HL-60 (cell line): ENCODE measurements around the gene PPM1E.

ENCODE experiments used
- DNase-seq, 2 experiments: peaks; one replicate each; pipeline ENCODE4 v3.0.0-alpha.2; 2010 to 2020; ENCODE audit warnings: low read depth in 1 of 2, low spot score in 1 of 2
- H3K27ac ChIP-seq: fragments of 250-450 bp; sonication (Bioruptor Pico); replicated peaks from 2 replicates; pipeline ENCODE4 v1.5.1; 2020; ENCODE audit warnings: mild to moderate bottlenecking, moderate library complexity
- H3K27me3 ChIP-seq: fragments of 250-450 bp; sonication (Bioruptor Pico); 2 replicates; pipeline ENCODE4 v1.5.1; 2021; ENCODE audit warnings: mild to moderate bottlenecking, moderate library complexity; ENCODE audit not compliant: insufficient read depth, poor library complexity, severe bottlenecking
- H3K4me3 ChIP-seq: replicated peaks from 2 replicates; pipeline ENCODE4 v1.5.1; 2011; ENCODE audit warnings: mild to moderate bottlenecking, control low read depth, low read length; ENCODE audit not compliant: insufficient read depth
- GABPA ChIP-seq: IDR thresholded peaks from 2 replicates; pipeline ENCODE4 v1.6.1; 2012; ENCODE audit warnings: low read depth
- POLR2AphosphoS5 ChIP-seq: IDR thresholded peaks from 2 replicates; pipeline ENCODE4 v1.6.1; 2012; ENCODE audit warnings: low read depth
- SPI1 ChIP-seq: IDR thresholded peaks from 2 replicates; pipeline ENCODE4 v1.6.1; 2012; ENCODE audit warnings: low read depth, mild to moderate bottlenecking, borderline replicate concordance
- TF ChIP-seq, protein P1 (sequence below): IDR thresholded peaks from one replicate; pipeline ENCODE4 v1.5.1; 2011; ENCODE audit warnings: low read length, control low read depth, inconsistent platforms; ENCODE audit not compliant: insufficient read depth
- TF ChIP-seq, protein P2 (sequence below): IDR thresholded peaks from 2 replicates; pipeline ENCODE4 v1.6.1; 2012; ENCODE audit warnings: low read depth; ENCODE audit not compliant: insufficient replicate concordance

PPM1E gene

DNA sequence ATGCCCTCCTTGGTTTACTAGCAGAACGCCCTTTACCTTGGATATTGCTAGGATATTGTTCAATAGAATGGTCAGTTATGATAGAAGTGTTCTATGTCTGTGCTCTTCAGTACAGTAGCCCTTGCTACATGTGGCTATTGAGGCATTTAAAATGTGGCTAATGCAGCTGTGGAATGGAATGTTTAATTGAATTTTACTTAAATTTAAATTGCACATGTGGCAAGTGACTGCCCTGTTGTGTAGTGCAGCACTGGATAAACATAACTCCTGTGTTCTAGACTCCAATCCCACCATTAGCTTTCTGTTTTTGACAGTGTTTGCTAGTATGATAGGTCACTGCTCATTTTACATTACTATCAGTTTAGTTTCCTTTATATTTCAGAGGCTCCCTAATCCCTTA lies 33.4 kb upstream of the PPM1E start:
- H3K4me3 ChIP-seq: no peak overlapping the region
- no peak for TF ChIP-seq POLR2AphosphoS5
- TF ChIP-seq, protein P1, sequence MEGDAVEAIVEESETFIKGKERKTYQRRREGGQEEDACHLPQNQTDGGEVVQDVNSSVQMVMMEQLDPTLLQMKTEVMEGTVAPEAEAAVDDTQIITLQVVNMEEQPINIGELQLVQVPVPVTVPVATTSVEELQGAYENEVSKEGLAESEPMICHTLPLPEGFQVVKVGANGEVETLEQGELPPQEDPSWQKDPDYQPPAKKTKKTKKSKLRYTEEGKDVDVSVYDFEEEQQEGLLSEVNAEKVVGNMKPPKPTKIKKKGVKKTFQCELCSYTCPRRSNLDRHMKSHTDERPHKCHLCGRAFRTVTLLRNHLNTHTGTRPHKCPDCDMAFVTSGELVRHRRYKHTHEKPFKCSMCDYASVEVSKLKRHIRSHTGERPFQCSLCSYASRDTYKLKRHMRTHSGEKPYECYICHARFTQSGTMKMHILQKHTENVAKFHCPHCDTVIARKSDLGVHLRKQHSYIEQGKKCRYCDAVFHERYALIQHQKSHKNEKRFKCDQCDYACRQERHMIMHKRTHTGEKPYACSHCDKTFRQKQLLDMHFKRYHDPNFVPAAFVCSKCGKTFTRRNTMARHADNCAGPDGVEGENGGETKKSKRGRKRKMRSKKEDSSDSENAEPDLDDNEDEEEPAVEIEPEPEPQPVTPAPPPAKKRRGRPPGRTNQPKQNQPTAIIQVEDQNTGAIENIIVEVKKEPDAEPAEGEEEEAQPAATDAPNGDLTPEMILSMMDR: no peak
- TF ChIP-seq, protein P2, sequence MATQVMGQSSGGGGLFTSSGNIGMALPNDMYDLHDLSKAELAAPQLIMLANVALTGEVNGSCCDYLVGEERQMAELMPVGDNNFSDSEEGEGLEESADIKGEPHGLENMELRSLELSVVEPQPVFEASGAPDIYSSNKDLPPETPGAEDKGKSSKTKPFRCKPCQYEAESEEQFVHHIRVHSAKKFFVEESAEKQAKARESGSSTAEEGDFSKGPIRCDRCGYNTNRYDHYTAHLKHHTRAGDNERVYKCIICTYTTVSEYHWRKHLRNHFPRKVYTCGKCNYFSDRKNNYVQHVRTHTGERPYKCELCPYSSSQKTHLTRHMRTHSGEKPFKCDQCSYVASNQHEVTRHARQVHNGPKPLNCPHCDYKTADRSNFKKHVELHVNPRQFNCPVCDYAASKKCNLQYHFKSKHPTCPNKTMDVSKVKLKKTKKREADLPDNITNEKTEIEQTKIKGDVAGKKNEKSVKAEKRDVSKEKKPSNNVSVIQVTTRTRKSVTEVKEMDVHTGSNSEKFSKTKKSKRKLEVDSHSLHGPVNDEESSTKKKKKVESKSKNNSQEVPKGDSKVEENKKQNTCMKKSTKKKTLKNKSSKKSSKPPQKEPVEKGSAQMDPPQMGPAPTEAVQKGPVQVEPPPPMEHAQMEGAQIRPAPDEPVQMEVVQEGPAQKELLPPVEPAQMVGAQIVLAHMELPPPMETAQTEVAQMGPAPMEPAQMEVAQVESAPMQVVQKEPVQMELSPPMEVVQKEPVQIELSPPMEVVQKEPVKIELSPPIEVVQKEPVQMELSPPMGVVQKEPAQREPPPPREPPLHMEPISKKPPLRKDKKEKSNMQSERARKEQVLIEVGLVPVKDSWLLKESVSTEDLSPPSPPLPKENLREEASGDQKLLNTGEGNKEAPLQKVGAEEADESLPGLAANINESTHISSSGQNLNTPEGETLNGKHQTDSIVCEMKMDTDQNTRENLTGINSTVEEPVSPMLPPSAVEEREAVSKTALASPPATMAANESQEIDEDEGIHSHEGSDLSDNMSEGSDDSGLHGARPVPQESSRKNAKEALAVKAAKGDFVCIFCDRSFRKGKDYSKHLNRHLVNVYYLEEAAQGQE: no peak
- no peaks in the 10 kb centered on the region for H3K27me3 ChIP-seq
- H3K27ac ChIP-seq: no peak overlapping the region
- DNase-seq: no peak

DNA sequence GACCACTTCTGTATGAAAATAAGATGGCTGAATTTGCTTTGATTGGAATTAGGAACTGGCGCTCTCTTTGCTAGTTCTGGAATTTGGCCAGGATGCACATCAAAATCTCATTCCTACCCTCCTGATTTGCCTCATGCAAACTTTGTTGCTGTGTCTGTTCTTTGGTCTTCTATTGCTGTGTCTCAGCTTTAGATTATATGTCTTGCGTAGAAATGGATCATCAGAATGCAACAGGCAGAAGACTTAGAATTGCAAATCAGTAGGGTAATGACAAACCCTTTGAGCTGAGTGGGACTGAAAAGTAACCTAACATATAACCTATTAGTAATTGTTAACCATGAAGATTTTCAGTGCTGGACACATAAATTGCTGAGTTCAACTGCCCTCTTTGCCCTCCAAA lies 33.0 kb upstream of the PPM1E start:
- H3K4me3 ChIP-seq: no peak overlapping the region
- TF ChIP-seq POLR2AphosphoS5 (no peak), GABPA (no peak), SPI1 (no peak)
- TF ChIP-seq, protein P1: no peak
- TF ChIP-seq, protein P2: no peak
- H3K27me3 ChIP-seq: no peaks in the 10 kb centered on the region
- no peak overlapping the region for H3K27ac ChIP-seq
- no peak for DNase-seq

DNA sequence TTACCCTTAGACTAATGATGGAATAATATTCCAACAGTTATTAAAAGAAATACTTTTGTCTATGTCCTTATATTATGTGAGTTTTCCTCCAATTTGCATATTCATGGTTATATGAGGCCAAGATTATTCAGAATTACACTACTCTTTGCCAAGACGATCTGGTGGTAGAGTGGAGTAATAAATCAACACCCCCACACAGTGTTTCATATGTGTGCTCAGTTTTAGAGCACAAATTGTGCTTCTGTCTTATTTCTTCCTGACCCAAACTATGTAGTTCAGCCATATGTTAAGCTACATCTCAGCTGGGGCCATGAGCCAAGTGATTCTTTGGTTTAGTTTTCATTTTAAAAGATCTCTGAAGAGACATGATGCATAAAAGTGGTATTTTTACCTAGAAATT lies 26.9 kb upstream of the PPM1E start:
- Histone ChIP-seq H3K4me3 (no peak overlapping the region), H3K27ac (no peak overlapping the region), H3K27me3 (no peaks in the 10 kb centered on the region)
- TF ChIP-seq, protein P2: no peak
- TF ChIP-seq, protein P1: no peak
- TF ChIP-seq POLR2AphosphoS5 (no peak), GABPA (no peak), SPI1 (no peak)
- DNase-seq: no peak
